ENCODE data around the gene FMNL2.

- no peak for TF ChIP-seq EZH2 (IDR thresholded peaks at IDR 0.05; ENCODE audit: insufficient read depth, poor library complexity, severe bottlenecking)
- no peak for TF ChIP-seq EZH2phosphoT487 (IDR thresholded peaks at IDR 0.05; ENCODE audit: insufficient read depth, low read depth)
Observed at GRCh38 chr2:152462779-152463178, 127.8 kb downstream of the FMNL2 start.
